H1 (cell line): ENCODE data around the gene SYNDIG1. TPM values are rescaled to one million over a fixed set of nuclear protein-coding genes. Genes with fewer than 3 reads are reported as not detected.
"Not testable (repeated sequence)": the region's sequence is repeated elsewhere in the genome, so short reads cannot be mapped to it uniquely, and the experiment has no call there.

Source experiments
- CTCF ChIA-PET: fragments of 300-600 bp; sonication (Branson Sonifier 250); formaldehyde crosslinking; loops from one replicate; lab custom pipeline; 2021; ENCODE audit not compliant: partially characterized antibody; lab: Charles Lee
- POLR2A ChIA-PET: fragments of 300-600 bp; sonication (Branson Sonifier 250); formaldehyde crosslinking; loops from one replicate; lab custom pipeline; 2021; ENCODE audit warnings: inconsistent platforms; ENCODE audit not compliant: partially characterized antibody; lab: Charles Lee
- DNase-seq, 2 experiments: peaks; one replicate each; pipeline versions ENCODE4 v3.0.0 to v3.0.0-alpha.2; 2010 to 2022; ENCODE audit warnings: low spot score in 2 of 2, low read depth in 1 of 2, mixed read lengths in 1 of 2
- FAIRE-seq: peaks from 2 replicates; lab custom pipeline; 2011; peaks lifted over from hg19 to GRCh38; lab: Jason Lieb, UNC
- H2AFZ ChIP-seq: 2 replicates; pipeline ENCODE4 v1.8.1; 2012; ENCODE audit warnings: low read length, inconsistent platforms
- H2AK5ac ChIP-seq: 2 replicates; pipeline ENCODE4 v1.6.1; 2013; ENCODE audit warnings: low read depth, low read length
- H2BK120ac ChIP-seq: replicated peaks from 2 replicates; pipeline ENCODE3; 2013; ENCODE audit warnings: low read depth, low read length, inconsistent platforms
- H2BK12ac ChIP-seq: 2 replicates; pipeline ENCODE4 v1.6.1; 2013; ENCODE audit warnings: low read depth, low read length
- H2BK15ac ChIP-seq: 2 replicates; pipeline ENCODE4 v1.6.1; 2013; ENCODE audit warnings: low read length
- H2BK20ac ChIP-seq: 2 replicates; pipeline ENCODE4 v1.6.1; 2013; ENCODE audit warnings: low read length
- H2BK5ac ChIP-seq: 2 replicates; pipeline ENCODE4 v1.6.1; 2013; ENCODE audit warnings: low read depth, low read length
- H3K14ac ChIP-seq: 2 replicates; pipeline ENCODE4 v1.6.1; 2013; ENCODE audit warnings: inconsistent platforms; ENCODE audit not compliant: insufficient read length
- H3K18ac ChIP-seq: 2 replicates; pipeline ENCODE4 v1.6.1; 2013; ENCODE audit warnings: low read length; ENCODE audit errors: extremely low read depth
- H3K23ac ChIP-seq: 2 replicates; pipeline ENCODE4 v1.6.1; 2013; ENCODE audit warnings: inconsistent platforms; ENCODE audit not compliant: insufficient read length
- H3K23me2 ChIP-seq: 2 replicates; pipeline ENCODE4 v1.6.1; 2013; ENCODE audit warnings: low read depth, low read length
- H3K27ac ChIP-seq: 2 replicates; pipeline ENCODE4 v1.6.1; 2011; ENCODE audit warnings: low read depth, low read length, inconsistent platforms
- H3K27me3 ChIP-seq, 4 experiments: replicated peaks in 1 of 4; 1 replicate in 1 of 4; 2 replicates in 3 of 4; pipeline versions ENCODE4 v1.6.1 to v1.8.1; 2011 to 2013; ENCODE audit warnings: low read length in 3 of 4, mild to moderate bottlenecking in 3 of 4, inconsistent platforms in 2 of 4, mixed read lengths in 2 of 4, moderate library complexity in 1 of 4; ENCODE audit not compliant: control insufficient read depth in 3 of 4, insufficient read depth in 3 of 4; ENCODE audit errors: extremely low read depth in 1 of 4
- H3K36me3 ChIP-seq, 4 experiments: 2 replicates each; pipeline versions ENCODE4 v1.6.1 to v1.8.1; 2011 to 2013; ENCODE audit warnings: mild to moderate bottlenecking in 4 of 4, low read length in 3 of 4, moderate library complexity in 2 of 4, control low read depth in 1 of 4, inconsistent platforms in 1 of 4; ENCODE audit not compliant: insufficient read depth in 4 of 4, control insufficient read depth in 2 of 4
- H3K4ac ChIP-seq: replicated peaks from 2 replicates; pipeline ENCODE3; 2013; ENCODE audit warnings: low read length, low read depth, mixed read lengths, inconsistent platforms; ENCODE audit not compliant: insufficient read length
- H3K4me1 ChIP-seq, 4 experiments: replicated peaks in 1 of 4; 1 replicate in 1 of 4; 2 replicates in 3 of 4; pipeline versions ENCODE4 v1.6.1 to v1.8.1; 2011 to 2013; ENCODE audit warnings: low read length in 3 of 4, inconsistent platforms in 2 of 4, mixed read lengths in 1 of 4; ENCODE audit not compliant: insufficient read depth in 4 of 4, control insufficient read depth in 3 of 4
- H3K4me2 ChIP-seq, 2 experiments: 2 replicates each; pipeline versions ENCODE4 v1.6.1 to v1.8.1; 2011 to 2013; ENCODE audit warnings: low read depth in 2 of 2, low read length in 2 of 2, control low read depth in 1 of 2, inconsistent platforms in 1 of 2, mild to moderate bottlenecking in 1 of 2; ENCODE audit not compliant: insufficient read depth in 1 of 2
- H3K4me3 ChIP-seq, 4 experiments: fragments of 200-600, 300-600 bp in 1 of 4; sonication (generic), shearing (Covaris generic), sonication (Bioruptor Twin) in 1 of 4; 2 replicates each; pipeline versions ENCODE4 v1.5.1 to v1.8.1; 2011 to 2016; ENCODE audit warnings: low read length in 4 of 4, low read depth in 3 of 4, control low read depth in 2 of 4, inconsistent platforms in 2 of 4, mild to moderate bottlenecking in 2 of 4, mixed read lengths in 1 of 4, moderate library complexity in 1 of 4; ENCODE audit not compliant: insufficient read depth in 2 of 4; ENCODE audit errors: extremely low read depth in 1 of 4
- H3K56ac ChIP-seq: replicated peaks from 2 replicates; pipeline ENCODE3; 2013; ENCODE audit warnings: low read depth, mild to moderate bottlenecking, mixed read lengths, low read length, inconsistent platforms; ENCODE audit not compliant: insufficient read length
- H3K79me1 ChIP-seq: 2 replicates; pipeline ENCODE4 v1.6.1; 2013; ENCODE audit warnings: low read depth, low read length, control low read depth
- H3K79me2 ChIP-seq, 2 experiments: 2 replicates each; pipeline versions ENCODE4 v1.6.1 to v1.8.1; 2012 to 2013; ENCODE audit warnings: low read length in 2 of 2, mild to moderate bottlenecking in 2 of 2, inconsistent platforms in 1 of 2; ENCODE audit not compliant: insufficient read depth in 2 of 2, control insufficient read depth in 1 of 2
- H3K9ac ChIP-seq, 4 experiments: replicated peaks in 1 of 4; 1 replicate in 1 of 4; 2 replicates in 3 of 4; pipeline versions ENCODE4 v1.6.1 to v1.8.1; 2011 to 2013; ENCODE audit warnings: low read depth in 3 of 4, low read length in 3 of 4, control low read depth in 2 of 4, mild to moderate bottlenecking in 2 of 4, moderate library complexity in 2 of 4, inconsistent platforms in 1 of 4; ENCODE audit errors: extremely low read depth in 1 of 4
- H3K9me3 ChIP-seq, 2 experiments: 2 replicates each; pipeline versions ENCODE4 v1.6.1 to v1.8.1; 2012 to 2013; ENCODE audit warnings: mild to moderate bottlenecking in 2 of 2, moderate library complexity in 2 of 2, control low read depth in 1 of 2, inconsistent platforms in 1 of 2, low read depth in 1 of 2, low read length in 1 of 2, mixed read lengths in 1 of 2; ENCODE audit not compliant: insufficient read depth in 2 of 2
- H4K20me1 ChIP-seq, 2 experiments: replicated peaks in 1 of 2; 2 replicates each; pipeline versions ENCODE3 to v1.8.1; 2011 to 2013; ENCODE audit warnings: inconsistent platforms in 2 of 2, low read length in 2 of 2, mild to moderate bottlenecking in 1 of 2; ENCODE audit not compliant: insufficient read depth in 2 of 2, control insufficient read depth in 1 of 2
- H4K5ac ChIP-seq: 2 replicates; pipeline ENCODE4 v1.6.1; 2013; ENCODE audit warnings: low read length, low read depth, mixed read lengths, inconsistent platforms; ENCODE audit not compliant: insufficient read length
- H4K8ac ChIP-seq: 2 replicates; pipeline ENCODE4 v1.8.0; 2013; ENCODE audit warnings: mild to moderate bottlenecking, moderate library complexity, low read length, inconsistent platforms; ENCODE audit not compliant: insufficient read depth; ENCODE audit errors: extremely low read depth
- H4K91ac ChIP-seq: replicated peaks from 2 replicates; pipeline ENCODE3; 2013; ENCODE audit warnings: low read length, mixed read lengths, inconsistent platforms; ENCODE audit not compliant: insufficient read length
- WGBS, 2 experiments: shearing (Covaris generic) in 1 of 2; methylation state at CpG; one replicate each; pipeline versions ENCODE4 v1.1.6 to v1.1.7; 2013 to 2015; ENCODE audit warnings: low lambda C conversion rate in 2 of 2, mixed read lengths in 2 of 2, inconsistent platforms in 1 of 2, low coverage in 1 of 2, missing lambda C conversion rate in 1 of 2; ENCODE audit not compliant: insufficient replicate concordance in 2 of 2, insufficient coverage in 1 of 2, insufficient read length in 1 of 2; ENCODE audit errors: extremely low coverage in 1 of 2, missing lambda C conversion rate in 1 of 2; 5-methylcytosine and 5-hydroxymethylcytosine counted together
- polyA plus RNA-seq, 7 experiments: library from polyadenylated mRNA; depleted of rRNA in 3 of 7; stranded (reverse) in 5 of 7; unstranded in 2 of 7; fragments of >200 nt in 5 of 7; fragments of 200-250 nt in 2 of 7; gene quantifications; 1 replicate in 5 of 7; 2 replicates in 1 of 7; 4 replicates in 1 of 7; pipeline versions ENCODE4 v1.2.1 to v1.2.3, GENCODE V29; 2011 to 2013; ENCODE audit warnings: missing spikeins in 2 of 7, mixed read lengths in 2 of 7
- total RNA-seq: library from RNA; stranded (reverse); fragmentation: NEBNext Ultra II Directional; extraction: Animal tissue kit (Norgen Biotek cat#: 25700); gene quantifications from 2 replicates; pipeline ENCODE4 v1.2.1, GENCODE V29; 2021

Gene SYNDIG1
- total and polyA plus RNA-seq, 2 of the 8 experiments (the other 6 are each of a cell fraction or from before 2014, with no cell fraction given): 6.5 to 7.8 TPM

GRCh38 chr20:24626141-24626540 lies 156.7 kb downstream of the SYNDIG1 start:
- H3K23me2 ChIP-seq, H3K27me3 ChIP-seq, H3K14ac ChIP-seq, H2BK120ac ChIP-seq, H4K91ac ChIP-seq, H4K20me1 ChIP-seq, H3K79me1 ChIP-seq, H3K4me1 ChIP-seq, H2BK12ac ChIP-seq, FAIRE-seq, H3K27ac ChIP-seq, H3K18ac ChIP-seq, H4K5ac ChIP-seq, H3K4ac ChIP-seq, H2BK20ac ChIP-seq, H2BK15ac ChIP-seq, H3K4me2 ChIP-seq, H3K9me3 ChIP-seq, H3K9ac ChIP-seq, H3K23ac ChIP-seq, H4K8ac ChIP-seq, CTCF ChIA-PET, H3K4me3 ChIP-seq, H2AK5ac ChIP-seq, H2BK5ac ChIP-seq, H3K79me2 ChIP-seq, H3K56ac ChIP-seq, H2AFZ ChIP-seq, H3K36me3 ChIP-seq, POLR2A ChIA-PET: not testable (repeated sequence)
- WGBS, 2 experiments: 94% methylated on average over 18 of the region's 29 CpGs; no CpG with 5 or more reads in 1 of the 2 experiments
- peak in 1 of 2 experiments; percentile 28 for DNase-seq
